ENCODE measurements around the gene ATOH8. TPM values are rescaled to one million over a fixed set of nuclear protein-coding genes. Genes with fewer than 3 reads are reported as not detected.
A peak's percentile ranks its signal among the peaks of the same experiment; 100 is the strongest.

The ATOH8 gene
- total RNA-seq, 4 donors from 2014 or later, result 82.8 to 260 (median 167) TPM

DNA sequence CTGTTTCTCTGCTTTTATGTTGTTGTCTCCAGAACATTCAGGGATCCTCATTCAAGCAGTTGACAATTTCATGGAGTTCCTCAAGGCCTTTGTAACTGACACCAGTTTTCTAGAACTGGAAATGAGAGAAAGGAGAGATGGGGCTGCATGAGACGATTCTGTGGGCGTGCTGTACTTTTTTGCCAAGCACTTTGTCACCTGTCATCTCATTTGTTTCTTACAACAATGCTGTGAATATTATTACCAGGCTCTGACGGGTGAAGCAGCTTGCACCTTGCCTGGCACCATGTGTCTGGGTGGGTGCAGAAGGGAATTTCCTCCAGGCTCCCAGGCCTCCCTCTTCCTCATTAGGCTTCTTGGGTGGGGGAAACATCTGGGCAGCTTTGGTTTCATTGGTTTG is 22.2 kb upstream of the ATOH8 start:
- 72 to 84% methylated on average over 3 of the region's 3 CpGs for WGBS, 2 donors
- H3K4me1 ChIP-seq, result peaks cover 16 to 69% of the 10 kb centered on the region in 2 donors
- no peaks in the 10 kb centered on the region for H3K36me3 ChIP-seq
- TF ChIP-seq, protein P1, sequence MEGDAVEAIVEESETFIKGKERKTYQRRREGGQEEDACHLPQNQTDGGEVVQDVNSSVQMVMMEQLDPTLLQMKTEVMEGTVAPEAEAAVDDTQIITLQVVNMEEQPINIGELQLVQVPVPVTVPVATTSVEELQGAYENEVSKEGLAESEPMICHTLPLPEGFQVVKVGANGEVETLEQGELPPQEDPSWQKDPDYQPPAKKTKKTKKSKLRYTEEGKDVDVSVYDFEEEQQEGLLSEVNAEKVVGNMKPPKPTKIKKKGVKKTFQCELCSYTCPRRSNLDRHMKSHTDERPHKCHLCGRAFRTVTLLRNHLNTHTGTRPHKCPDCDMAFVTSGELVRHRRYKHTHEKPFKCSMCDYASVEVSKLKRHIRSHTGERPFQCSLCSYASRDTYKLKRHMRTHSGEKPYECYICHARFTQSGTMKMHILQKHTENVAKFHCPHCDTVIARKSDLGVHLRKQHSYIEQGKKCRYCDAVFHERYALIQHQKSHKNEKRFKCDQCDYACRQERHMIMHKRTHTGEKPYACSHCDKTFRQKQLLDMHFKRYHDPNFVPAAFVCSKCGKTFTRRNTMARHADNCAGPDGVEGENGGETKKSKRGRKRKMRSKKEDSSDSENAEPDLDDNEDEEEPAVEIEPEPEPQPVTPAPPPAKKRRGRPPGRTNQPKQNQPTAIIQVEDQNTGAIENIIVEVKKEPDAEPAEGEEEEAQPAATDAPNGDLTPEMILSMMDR (IDR thresholded peaks at IDR 0.05), result no peak
- no peak for TF ChIP-seq POLR2A (IDR thresholded peaks at IDR 0.05)
- H3K27me3 ChIP-seq, result no peaks in the 10 kb centered on the region
- no peak overlapping the region for H3K4me3 ChIP-seq (replicated peaks in 1 of 3)
- no peaks in the 10 kb centered on the region for H3K9me3 ChIP-seq
- peak in 1 of 2 donors; percentile 6 for DNase-seq
- intact Hi-C loops (cut with DNase I), result no loop called here
- H3K27ac ChIP-seq, result peak overlapping the region; percentile 16 to 92 (median 76)

GRCh38 chr2:85732467-85733120 is 21.2 kb upstream of the ATOH8 start:
- WGBS, 2 donors, result 66 to 88% methylated on average over 2 of the region's 2 CpGs
- TF ChIP-seq, protein P1 (IDR thresholded peaks at IDR 0.05), result no peak
- no peak for TF ChIP-seq POLR2A (IDR thresholded peaks at IDR 0.05)

DNA sequence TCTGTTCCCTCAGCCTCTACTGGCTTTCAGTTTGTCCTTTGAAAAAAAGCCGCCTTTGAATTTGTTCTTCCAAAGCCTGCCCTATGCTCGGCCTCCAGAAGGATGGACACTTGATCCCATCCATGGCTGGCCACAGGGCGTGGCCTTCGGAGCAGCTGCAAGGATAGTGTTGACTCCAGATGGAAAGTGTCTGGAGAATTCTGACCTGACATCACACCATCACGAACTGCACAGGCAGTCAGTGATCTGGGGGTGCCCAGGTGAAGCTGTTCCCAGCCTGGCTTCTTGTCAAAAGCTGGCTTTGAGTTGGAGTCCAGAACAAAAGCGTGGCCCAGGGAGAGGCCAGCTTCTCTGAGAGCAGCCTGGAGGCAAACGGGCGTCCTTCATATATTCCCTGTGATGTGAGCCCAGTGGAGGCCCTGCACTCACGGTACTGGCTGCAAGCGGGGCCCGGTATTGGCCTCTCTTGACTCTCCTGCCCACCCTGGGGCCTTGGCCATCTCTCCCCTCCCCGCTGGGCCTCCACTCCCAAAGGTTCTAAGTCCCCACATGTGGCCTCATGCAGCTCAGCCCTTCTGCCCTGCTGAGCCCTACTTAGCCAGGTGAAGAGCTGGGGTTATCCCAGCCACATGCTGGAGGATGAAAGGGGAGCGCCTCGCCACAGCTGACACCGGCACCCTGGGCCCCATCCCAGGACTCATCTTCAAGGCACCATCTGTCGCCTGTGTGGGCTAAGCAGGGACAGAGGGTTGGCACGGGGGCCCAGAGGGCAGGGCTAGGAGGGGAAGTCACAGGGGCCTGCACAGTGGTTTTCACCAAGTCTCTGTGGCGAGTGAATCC is 20.4 kb upstream of the ATOH8 start:
- Histone ChIP-seq H3K27ac (peak overlapping the region in 1 of 3 donors; percentile 60), H3K36me3 (no peaks in the 10 kb centered on the region), H3K4me1 (peaks cover 21 to 77% of the 10 kb centered on the region in 2 donors), H3K27me3 (no peaks in the 10 kb centered on the region), H3K9me3 (no peaks in the 10 kb centered on the region), H3K4me3 (replicated peaks in 1 of 3) (no peak overlapping the region)
- 92 to 96% methylated on average over 10 to 17 of the region's 18 CpGs for WGBS, 2 donors
- peak in 1 of 2 donors; percentile 1 for DNase-seq
- intact Hi-C loops (cut with DNase I), result no loop called here
- TF ChIP-seq, protein P1 (IDR thresholded peaks at IDR 0.05), result no peak
- no peak for TF ChIP-seq POLR2A (IDR thresholded peaks at IDR 0.05)

More at GRCh38 chr2:85732467-85733120, 21.2 kb upstream of the ATOH8 start:
- H3K27ac ChIP-seq, result peak overlapping the region in 2 of 3 donors; percentile 60 to 76
- peaks cover 22 to 77% of the 10 kb centered on the region in 2 donors for H3K4me1 ChIP-seq
- intact Hi-C loops (cut with DNase I), result no loop called here
- no peaks in the 10 kb centered on the region for H3K9me3 ChIP-seq
- DNase-seq, result peak in 1 of 2 donors; percentile 1
- no peak overlapping the region for H3K4me3 ChIP-seq (replicated peaks in 1 of 3)
- H3K36me3 ChIP-seq, result no peaks in the 10 kb centered on the region
- no peaks in the 10 kb centered on the region for H3K27me3 ChIP-seq

GRCh38 chr2:85734015-85734414 is 19.8 kb upstream of the ATOH8 start:
- intact Hi-C loops (cut with DNase I), result no loop called here
- Histone ChIP-seq H3K27me3 (no peaks in the 10 kb centered on the region), H3K9me3 (no peaks in the 10 kb centered on the region), H3K27ac (no peak overlapping the region), H3K36me3 (no peaks in the 10 kb centered on the region), H3K4me3 (replicated peaks in 1 of 3) (no peak overlapping the region), H3K4me1 (peaks cover 16 to 70% of the 10 kb centered on the region in 2 donors)
- no peak for TF ChIP-seq POLR2A (IDR thresholded peaks at IDR 0.05)
- TF ChIP-seq, protein P1 (IDR thresholded peaks at IDR 0.05), result no peak
- 90 to 93% methylated on average over 4 of the region's 4 CpGs for WGBS, 2 donors
- DNase-seq, result peak in 1 of 2 donors; percentile 0

Data from thyroid gland (tissue), 4 donors.